Lung (tissue), 12 donors: Measurements from ENCODE around the gene CASP7. TPM values are rescaled to one million over a fixed set of nuclear protein-coding genes. Genes with fewer than 3 reads are reported as not detected.

Source experiments
- ATAC-seq: fragments of 200-7000 bp; cut with Tn5 transposase; one replicate; pipeline ENCODE4 v1.9.1; 2020; ENCODE audit warnings: moderate number of reproducible peaks; ENCODE audit not compliant: insufficient read depth, low FRiP score
- DNase-seq, 3 donors: peaks; one replicate each; pipeline ENCODE4 v3.0.0-alpha.2; 2013 to 2017
- H3K27ac ChIP-seq, 2 donors: one replicate each; pipeline ENCODE4 v1.5.1; 2013; ENCODE audit warnings: mild to moderate bottlenecking in 2 of 2, moderate library complexity in 2 of 2, control low read depth in 1 of 2, inconsistent platforms in 1 of 2, low read depth in 1 of 2, low read length in 1 of 2
- H3K27me3 ChIP-seq, 3 donors: one replicate each; pipeline ENCODE4 v1.5.1; 2013; ENCODE audit warnings: low read length in 2 of 3; ENCODE audit not compliant: control insufficient read depth in 3 of 3, insufficient read depth in 3 of 3
- H3K36me3 ChIP-seq, 4 donors: one replicate each; pipeline ENCODE4 v1.5.1; 2013; ENCODE audit warnings: low read length in 4 of 4, mild to moderate bottlenecking in 1 of 4, moderate library complexity in 1 of 4; ENCODE audit not compliant: control insufficient read depth in 4 of 4, insufficient read depth in 4 of 4
- H3K4me1 ChIP-seq, 5 donors: one replicate each; pipeline ENCODE4 v1.5.1; 2013; ENCODE audit warnings: low read length in 5 of 5, mild to moderate bottlenecking in 2 of 5, moderate library complexity in 1 of 5; ENCODE audit not compliant: control insufficient read depth in 5 of 5, insufficient read depth in 5 of 5
- H3K4me3 ChIP-seq: one replicate; pipeline ENCODE4 v1.5.1; 2013; ENCODE audit warnings: mild to moderate bottlenecking, control low read depth, moderate library complexity
- H3K9ac ChIP-seq, 2 donors: one replicate each; pipeline ENCODE4 v1.5.1; 2013; ENCODE audit warnings: low read length in 2 of 2, control low read depth in 1 of 2; ENCODE audit not compliant: insufficient read depth in 1 of 2
- H3K9me3 ChIP-seq, 4 donors: one replicate each; pipeline ENCODE4 v1.5.1; 2013; ENCODE audit warnings: low read length in 3 of 4, mild to moderate bottlenecking in 1 of 4, moderate library complexity in 1 of 4; ENCODE audit not compliant: control insufficient read depth in 4 of 4, insufficient read depth in 3 of 4
- WGBS, 2 donors: extraction: QIAGEN DNeasy Blood & Tissue Kit; methylation state at CpG; one replicate each; pipeline ENCODE4 v1.1.7; 2013; 5-methylcytosine and 5-hydroxymethylcytosine counted together
- polyA plus RNA-seq, 2 donors: library from polyadenylated mRNA; stranded (reverse); fragments of 200-250 nt; gene quantifications; one replicate each; pipeline ENCODE4 v1.2.1, GENCODE V29; 2013
- total RNA-seq, 2 donors: library from RNA; depleted of rRNA in 1 of 2; stranded (reverse); fragments of >200 nt in 1 of 2; gene quantifications; one replicate each; pipeline ENCODE4 v1.2.1, GENCODE V29; 2014 to 2021
- TF ChIP-seq, protein P1 (sequence below): IDR thresholded peaks from 2 replicates; pipeline ENCODE4 v1.5.1; 2012; ENCODE audit warnings: mild to moderate bottlenecking; ENCODE audit errors: control extremely low read depth, extremely low read depth
- donor health status: control.
- donor health status: control.
- donor health status: Bipolar disorder and iron deficiency.
- donor health status: healthy.
- donor health status: DM: yes; HTN: yes; CAD: no.

The CASP7 gene
- total and polyA plus RNA-seq, 4 donors: 15.4 to 48.2 (median 26.6) TPM

DNA sequence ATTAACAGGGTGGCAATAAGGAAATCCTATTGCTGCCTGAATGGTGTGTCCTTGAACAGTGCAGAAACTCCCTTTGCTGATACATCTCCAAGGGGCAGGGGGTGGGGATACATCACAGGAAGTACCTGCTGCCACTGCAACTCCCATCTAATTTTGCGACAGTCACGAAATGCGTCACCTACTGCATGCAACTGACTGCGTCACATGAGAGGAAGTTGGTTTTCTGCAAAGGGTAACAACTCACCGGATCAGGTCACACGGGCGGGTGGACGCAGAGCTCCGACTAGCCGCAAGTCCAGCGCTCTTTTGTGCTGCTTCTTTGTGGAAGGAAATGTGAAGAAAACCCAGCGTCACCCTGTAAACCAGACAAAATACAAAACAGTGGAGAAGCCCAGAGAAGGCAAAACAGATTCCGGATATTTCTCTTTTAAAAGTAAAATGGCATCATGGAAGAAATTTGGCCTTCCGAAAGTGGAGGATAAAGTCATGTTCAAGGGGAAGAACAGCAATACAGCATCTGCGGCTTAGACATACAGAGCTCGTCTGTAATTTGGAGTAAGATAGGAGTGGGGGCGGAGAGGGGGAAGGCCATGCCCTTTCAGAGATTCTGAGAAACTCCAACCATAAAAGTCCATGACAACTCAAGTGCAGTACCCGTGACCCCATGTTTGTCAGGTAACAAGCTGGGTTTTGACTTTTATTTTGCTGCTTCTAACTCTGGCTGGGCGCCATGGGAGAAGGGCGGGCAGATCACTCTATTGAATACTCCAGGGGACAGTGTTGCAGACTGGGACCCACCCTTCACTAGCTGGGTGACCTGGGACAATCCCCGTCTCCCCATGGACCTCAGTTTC is 39.5 kb downstream of the CASP7 start:
- DNase-seq (no peak), ATAC-seq (no peak)
- Histone ChIP-seq H3K36me3 (peaks cover 10 to 30% (median 20%) of the 10 kb centered on the region in 4 donors), H3K4me3 (no peak overlapping the region), H3K27ac (no peak overlapping the region), H3K9me3 (no peaks in the 10 kb centered on the region), H3K27me3 (no peaks in the 10 kb centered on the region), H3K9ac (no peak overlapping the region), H3K4me1 (peaks cover 0 to 3% (median 0%) of the 10 kb centered on the region in 5 donors)
- TF ChIP-seq, protein P1, sequence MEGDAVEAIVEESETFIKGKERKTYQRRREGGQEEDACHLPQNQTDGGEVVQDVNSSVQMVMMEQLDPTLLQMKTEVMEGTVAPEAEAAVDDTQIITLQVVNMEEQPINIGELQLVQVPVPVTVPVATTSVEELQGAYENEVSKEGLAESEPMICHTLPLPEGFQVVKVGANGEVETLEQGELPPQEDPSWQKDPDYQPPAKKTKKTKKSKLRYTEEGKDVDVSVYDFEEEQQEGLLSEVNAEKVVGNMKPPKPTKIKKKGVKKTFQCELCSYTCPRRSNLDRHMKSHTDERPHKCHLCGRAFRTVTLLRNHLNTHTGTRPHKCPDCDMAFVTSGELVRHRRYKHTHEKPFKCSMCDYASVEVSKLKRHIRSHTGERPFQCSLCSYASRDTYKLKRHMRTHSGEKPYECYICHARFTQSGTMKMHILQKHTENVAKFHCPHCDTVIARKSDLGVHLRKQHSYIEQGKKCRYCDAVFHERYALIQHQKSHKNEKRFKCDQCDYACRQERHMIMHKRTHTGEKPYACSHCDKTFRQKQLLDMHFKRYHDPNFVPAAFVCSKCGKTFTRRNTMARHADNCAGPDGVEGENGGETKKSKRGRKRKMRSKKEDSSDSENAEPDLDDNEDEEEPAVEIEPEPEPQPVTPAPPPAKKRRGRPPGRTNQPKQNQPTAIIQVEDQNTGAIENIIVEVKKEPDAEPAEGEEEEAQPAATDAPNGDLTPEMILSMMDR: no peak
- 84 to 90% methylated on average over 21 of the region's 21 CpGs for WGBS, 2 donors

DNA sequence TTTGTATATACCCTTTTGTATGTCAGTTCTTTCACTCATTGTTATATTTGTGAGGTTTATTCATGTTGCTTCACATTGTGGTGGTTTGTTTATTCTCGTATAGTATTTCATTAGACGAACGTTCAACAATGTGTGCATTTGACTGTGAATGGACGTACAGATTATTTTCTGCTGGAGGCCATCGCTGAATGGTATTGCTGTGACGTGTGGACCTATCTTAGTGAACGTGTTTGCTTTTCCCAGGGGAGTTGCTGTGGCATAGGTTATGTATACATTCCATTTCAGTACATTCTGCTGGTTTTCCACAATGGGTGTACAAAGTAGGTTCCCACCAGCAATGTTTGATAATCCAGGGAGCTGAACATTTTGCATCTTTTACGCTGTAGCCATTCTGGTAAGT is 40.7 kb downstream of the CASP7 start:
- TF ChIP-seq, protein P1: no peak
- no peaks in the 10 kb centered on the region for H3K27me3 ChIP-seq
- H3K27ac ChIP-seq: no peak overlapping the region
- no peaks in the 10 kb centered on the region for H3K9me3 ChIP-seq
- no peak overlapping the region for H3K9ac ChIP-seq
- DNase-seq (no peak), ATAC-seq (no peak)
- 88 to 89% methylated on average over 8 of the region's 8 CpGs for WGBS, 2 donors
- H3K4me3 ChIP-seq: no peak overlapping the region
- H3K4me1 ChIP-seq: no peaks in the 10 kb centered on the region
- H3K36me3 ChIP-seq: peaks cover 14 to 30% (median 26%) of the 10 kb centered on the region in 4 donors

DNA sequence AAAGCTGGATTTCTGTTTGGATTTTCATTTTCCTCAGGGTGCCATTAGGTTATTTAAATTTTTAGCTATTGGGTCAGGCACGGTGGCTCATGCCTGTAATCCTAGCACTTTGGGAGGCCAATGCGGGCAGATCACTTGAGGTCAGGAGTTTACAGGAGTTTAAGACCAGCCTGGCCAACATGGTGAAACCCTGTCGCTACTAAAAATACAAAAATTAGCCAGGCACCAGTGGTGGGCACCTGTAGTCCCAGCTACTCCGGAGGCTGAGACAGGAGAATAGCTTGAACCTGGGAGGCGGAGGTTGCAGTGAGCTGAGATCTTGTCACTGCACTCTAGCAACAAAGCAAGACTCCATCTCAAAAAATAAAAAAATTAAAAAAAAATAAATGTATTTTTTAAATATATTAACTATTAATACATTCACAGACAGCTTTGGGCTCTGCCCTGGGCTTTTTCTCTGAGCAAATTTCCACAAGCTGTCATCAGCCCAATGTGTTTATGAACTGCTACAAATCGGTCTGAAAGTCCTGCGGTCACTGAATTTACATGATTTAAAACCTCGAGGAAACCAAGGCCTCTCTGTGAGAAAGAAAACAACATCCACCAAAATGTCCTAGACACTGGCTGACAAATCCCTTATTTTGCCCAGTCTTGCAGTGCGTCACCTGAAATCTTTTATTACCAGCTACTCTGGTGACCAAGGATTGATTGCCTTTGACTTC is 52.6 kb downstream of the CASP7 start:
- TF ChIP-seq, protein P1: no peak
- WGBS, 2 donors: 89 to 91% methylated on average over 9 of the region's 9 CpGs
- H3K4me1 ChIP-seq: peaks cover 0 to 14% (median 4%) of the 10 kb centered on the region in 5 donors
- no peak overlapping the region for H3K4me3 ChIP-seq
- DNase-seq (peak in 1 of 3 donors; percentile 46), ATAC-seq (no peak)
- no peaks in the 10 kb centered on the region for H3K27me3 ChIP-seq
- H3K36me3 ChIP-seq: peaks cover 5 to 21% (median 18%) of the 10 kb centered on the region in 4 donors
- peaks cover 0 to 4% (median 1%) of the 10 kb centered on the region in 4 donors for H3K9me3 ChIP-seq
- no peak overlapping the region for H3K27ac ChIP-seq
- H3K9ac ChIP-seq: no peak overlapping the region
